GM18951 (cell line): ENCODE data around the gene MARCHF9.
"Not testable (repeated sequence)": the region's sequence is repeated elsewhere in the genome, so short reads cannot be mapped to it uniquely, and the experiment has no call there.

ENCODE experiments used
- POLR2A ChIP-seq: IDR thresholded peaks from 4 replicates; pipeline ENCODE4 v1.6.1; 2011; ENCODE audit warnings: mild to moderate bottlenecking; ENCODE audit not compliant: insufficient read length, insufficient read depth; ENCODE audit errors: extremely low read depth
- in situ Hi-C: fragments of 300-500 bp; cut with MboI; formaldehyde crosslinking; loops from one replicate; pipeline ENCODE4 v1.12.0; 2022; ENCODE audit warnings: low sequenced_read_pairs, mixed read lengths, inconsistent platforms; ENCODE audit not compliant: unreplicated experiment

The MARCHF9 gene

GRCh38 chr12:57754411-57755193 is at the start of gene MARCHF9:
MARCHF9 (plus strand) TSS chr12:57755103; CDS start chr12:57755529, 426 bp downstream.
- in situ Hi-C loops, result no loop called here
- no peak for TF ChIP-seq POLR2A

GRCh38 chr12:57707250-57707649 is 47.7 kb upstream of the MARCHF9 start:
- in situ Hi-C loops, result no loop called here
- no peak for TF ChIP-seq POLR2A

DNA sequence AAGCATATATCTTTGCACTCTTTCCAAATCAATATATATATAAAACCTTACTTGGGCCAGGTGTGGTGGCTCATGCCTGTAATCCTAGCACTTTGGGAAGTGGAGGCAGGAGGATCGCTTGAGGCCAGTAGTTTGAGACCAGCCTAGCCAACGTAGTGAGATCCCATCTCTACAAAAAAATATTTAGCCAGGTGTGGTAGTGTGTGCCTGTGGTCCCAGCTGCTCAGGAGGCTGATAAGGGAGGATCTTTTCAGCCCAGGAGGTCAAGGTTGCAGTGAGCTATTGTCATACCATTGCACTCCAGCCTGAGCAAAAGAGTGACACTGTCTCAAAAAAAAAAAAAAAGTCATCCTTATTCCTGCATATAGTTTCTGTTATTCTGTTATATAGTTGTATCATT is 46.6 kb upstream of the MARCHF9 start:
- in situ Hi-C loops, result no loop called here
- no peak for TF ChIP-seq POLR2A

DNA sequence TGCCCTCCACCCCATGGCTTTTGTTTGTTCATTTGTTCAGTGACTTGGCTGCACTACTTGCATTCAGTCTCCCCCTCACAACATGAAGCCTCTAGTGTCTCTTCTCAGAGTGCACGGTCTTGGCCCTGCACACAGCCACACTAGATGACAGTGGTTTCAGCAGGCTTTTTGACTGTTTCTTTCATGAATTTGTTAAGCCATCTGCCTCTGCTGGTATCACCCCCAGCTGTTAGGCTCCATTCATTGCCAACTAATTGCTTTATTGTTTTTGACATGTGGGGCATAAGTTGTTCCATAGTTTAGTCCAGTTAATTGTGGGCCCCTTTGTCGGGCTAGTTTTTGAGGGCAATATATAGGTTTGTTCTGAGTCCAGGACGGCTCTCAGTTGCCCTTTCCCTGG is 42.2 kb upstream of the MARCHF9 start:
- in situ Hi-C loops, result no loop called here
- TF ChIP-seq POLR2A, result no peak

GRCh38 chr12:57713209-57713608 is 41.7 kb upstream of the MARCHF9 start:
- in situ Hi-C loops, result no loop called here

GRCh38 chr12:57715036-57715748 is 39.7 kb upstream of the MARCHF9 start:
- in situ Hi-C loops, result not testable (repeated sequence)

More at GRCh38 chr12:57713209-57713608, 41.7 kb upstream of the MARCHF9 start:
- TF ChIP-seq POLR2A, result no peak

GRCh38 chr12:57715786-57716185 is 39.1 kb upstream of the MARCHF9 start:
- in situ Hi-C loops, result no loop called here
- no peak for TF ChIP-seq POLR2A

DNA sequence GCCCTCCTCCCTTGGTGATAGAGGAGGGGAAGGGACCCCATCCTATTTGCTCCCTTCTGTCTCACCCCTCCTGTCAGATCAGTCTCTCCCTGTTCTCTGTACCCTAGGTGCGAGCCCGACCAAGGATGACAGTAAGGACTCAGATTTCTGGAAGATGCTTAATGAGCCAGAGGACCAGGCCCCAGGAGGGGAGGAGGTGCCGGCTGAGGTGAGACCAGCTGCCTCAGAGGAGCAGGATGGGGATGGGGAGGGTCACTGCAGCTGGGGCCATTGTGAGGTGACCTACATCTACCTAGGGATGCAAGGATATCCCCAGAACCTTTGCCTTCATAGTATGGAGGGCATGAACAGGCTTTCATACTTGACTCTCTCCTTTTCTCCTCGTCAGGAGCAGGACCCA is 38.6 kb upstream of the MARCHF9 start:
- in situ Hi-C loops, result no loop called here
- TF ChIP-seq POLR2A, result no peak

DNA sequence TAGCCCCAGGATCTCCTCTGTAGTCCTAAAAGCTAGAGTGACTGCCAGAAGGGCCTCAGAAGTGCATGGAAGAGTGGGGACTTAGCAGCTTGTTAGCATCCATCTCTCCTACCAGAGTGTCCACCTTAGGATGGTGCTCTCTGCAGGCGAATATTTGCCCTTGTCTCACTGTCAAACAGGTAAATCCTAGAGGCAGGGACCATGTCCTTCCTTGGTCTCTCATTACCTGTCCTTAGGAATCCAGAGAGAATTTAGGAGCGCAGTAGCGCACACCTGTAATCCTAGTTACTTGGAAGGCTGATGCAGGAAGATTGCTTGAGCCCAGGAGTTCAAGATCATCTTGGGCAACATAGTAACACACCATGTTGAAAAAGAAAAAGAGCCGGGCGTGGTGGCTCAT is 37.8 kb upstream of the MARCHF9 start:
- no peak for TF ChIP-seq POLR2A
- in situ Hi-C loops, result no loop called here

GRCh38 chr12:57717846-57718640 is 36.9 kb upstream of the MARCHF9 start:
- TF ChIP-seq POLR2A, result no peak
- in situ Hi-C loops, result no loop called here

- no peak for TF ChIP-seq POLR2A
- in situ Hi-C loops, result no loop called here
These were observed 36.0 kb upstream of the MARCHF9 start for GRCh38 chr12:57718641-57719528.

GRCh38 chr12:57719777-57720605 is 34.9 kb upstream of the MARCHF9 start:
- no peak for TF ChIP-seq POLR2A
- in situ Hi-C loops, result no loop called here
